PFSK-1 (cell line): ENCODE data around the gene ANTXR1.

Experiments used
- FOXP2 ChIP-seq: optimal IDR thresholded peaks from 2 replicates; pipeline ENCODE3; 2011; ENCODE audit warnings: borderline replicate concordance, control low read depth, inconsistent platforms; ENCODE audit not compliant: insufficient read depth; ENCODE audit errors: extremely low read length, extremely low read depth
- POLR2AphosphoS5 ChIP-seq: IDR thresholded peaks from 2 replicates; pipeline ENCODE4 v1.6.1; 2012; ENCODE audit warnings: low read depth, mild to moderate bottlenecking, control low read depth, low read length, moderate library complexity
- REST ChIP-seq, 2 experiments: IDR thresholded peaks; 2 replicates each; pipeline versions ENCODE4 v1.6.1 to v1.8.0; 2011 to 2012; ENCODE audit warnings: low read depth in 2 of 2, low read length in 2 of 2, control low read depth in 1 of 2, inconsistent platforms in 1 of 2, mild to moderate bottlenecking in 1 of 2, moderate library complexity in 1 of 2; ENCODE audit not compliant: insufficient read depth in 1 of 2
- SIN3A ChIP-seq: IDR thresholded peaks from 2 replicates; pipeline ENCODE4 v1.6.1; 2012; ENCODE audit warnings: mild to moderate bottlenecking, low read length, moderate library complexity, borderline replicate concordance; ENCODE audit not compliant: insufficient read depth
- TAF1 ChIP-seq: IDR thresholded peaks from 2 replicates; pipeline ENCODE4 v1.6.1; 2012; ENCODE audit warnings: low read length, control low read depth, borderline replicate concordance; ENCODE audit not compliant: insufficient read depth

DNA sequence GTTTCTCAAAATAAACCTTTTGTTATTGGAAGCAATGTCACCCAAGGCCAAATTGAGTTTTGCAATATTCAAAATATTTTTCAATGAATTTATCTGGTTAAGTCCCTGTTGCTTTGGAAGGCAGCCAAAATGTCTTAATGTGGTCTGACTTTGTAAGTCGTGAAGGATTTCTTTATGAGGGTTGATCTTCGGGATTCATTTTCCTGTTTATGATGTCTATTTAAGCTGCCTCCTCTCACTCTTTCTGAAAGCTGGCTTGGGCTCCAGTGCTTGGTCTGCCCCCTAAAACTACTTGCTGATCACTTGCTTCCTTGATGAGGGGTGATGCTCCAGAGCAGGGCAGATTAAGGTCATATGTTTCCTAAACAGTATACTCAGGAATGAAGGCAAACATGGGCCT, 141.1 kb downstream of the ANTXR1 start:
- TF ChIP-seq REST (IDR thresholded peaks at IDR 0.05; ENCODE audit: insufficient read depth in 1 of 2, low read depth in 2 of 2, low read length in 2 of 2): no peak
- no peak for TF ChIP-seq SIN3A
- no peak for TF ChIP-seq POLR2AphosphoS5
- no peak for TF ChIP-seq TAF1
- no peak for TF ChIP-seq FOXP2
